ENCODE results near the gene BAZ2B. TPM values are rescaled to one million over a fixed set of nuclear protein-coding genes. Genes with fewer than 3 reads are reported as not detected.
A peak's percentile ranks its signal among the peaks of the same experiment; 100 is the strongest.
"Not testable (repeated sequence)": the region's sequence is repeated elsewhere in the genome, so short reads cannot be mapped to it uniquely, and the experiment has no call there.

BAZ2B gene
- total RNA-seq, 1 experiment from 2014 or later: 47.6 TPM

DNA sequence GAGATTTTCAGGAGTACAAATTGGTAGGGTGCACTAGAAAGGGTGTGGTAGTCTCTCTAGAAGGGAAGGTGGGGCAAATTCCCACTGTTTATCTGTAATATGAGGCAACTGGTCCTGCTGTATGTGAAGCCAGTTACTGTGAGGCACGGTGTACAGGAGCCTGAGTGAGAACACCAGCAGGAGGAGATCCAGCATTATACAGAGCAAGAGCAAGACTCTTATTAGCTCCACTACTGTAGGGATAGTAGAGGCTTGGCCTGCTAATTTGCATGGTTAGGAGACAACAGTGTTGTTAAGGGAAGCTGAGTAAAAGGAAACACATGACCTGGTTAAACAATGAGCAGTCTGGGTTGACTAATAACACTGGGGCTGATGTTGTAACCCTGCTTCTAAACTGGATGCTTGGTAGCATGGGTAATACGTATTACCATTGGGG is 253.5 kb downstream of the BAZ2B start:
- BruUV-seq (replicated peaks): no TSS peak
- H3K9me3 ChIP-seq (ENCODE audit: low read depth, low read length, poor library complexity, severe bottlenecking): no peaks in the 10 kb centered on the region
- POLR2A ChIA-PET (ENCODE audit: low non-redundant PET): no interaction called here
- H3K27ac ChIP-seq (ENCODE audit: low read depth, low read length, poor library complexity, severe bottlenecking): no peak overlapping the region
- no peaks in the 10 kb centered on the region for H3K36me3 ChIP-seq (ENCODE audit: insufficient read depth, low read length, poor library complexity, severe bottlenecking)
- no peak overlapping the region for H3K4me3 ChIP-seq (ENCODE audit: low read depth, low read length, poor library complexity, severe bottlenecking)
- CTCF ChIA-PET: no interaction called here
- H3K27me3 ChIP-seq (replicated peaks; ENCODE audit: insufficient read depth, low read depth, low read length, poor library complexity): no peaks in the 10 kb centered on the region
- TF ChIP-seq EZH2 (IDR thresholded peaks at IDR 0.05; ENCODE audit: borderline replicate concordance, low read depth, low read length, poor library complexity, severe bottlenecking): no peak
- DNase-seq (ENCODE audit: low spot score): peak; percentile 3
- no peaks in the 10 kb centered on the region for H3K4me1 ChIP-seq (ENCODE audit: insufficient read depth, low read length, poor library complexity, severe bottlenecking)
- intact Hi-C loops (cut with micrococcal nuclease; ENCODE audit: unreplicated experiment): no loop called here

DNA sequence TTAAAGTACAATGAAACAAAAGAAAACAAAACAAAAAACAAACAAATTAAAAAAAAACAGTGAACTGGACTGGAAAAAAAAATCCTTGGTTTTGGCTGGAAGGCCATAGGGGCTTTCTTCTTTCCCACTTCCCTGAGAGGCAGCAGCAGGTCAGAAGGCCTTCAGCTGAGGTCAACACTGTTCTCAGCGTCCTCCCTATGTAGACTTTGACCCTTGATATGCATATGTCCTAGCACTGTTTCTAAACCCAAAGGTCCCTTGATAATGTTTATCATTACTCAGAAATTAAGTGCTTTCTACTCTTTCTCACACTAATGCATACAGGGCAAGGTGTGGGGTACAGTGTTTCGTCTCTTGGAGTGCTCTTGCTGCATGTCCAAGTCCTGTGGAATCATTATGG is 254.3 kb downstream of the BAZ2B start:
- Histone ChIP-seq H3K36me3 (ENCODE audit: insufficient read depth, low read length, poor library complexity, severe bottlenecking) (no peaks in the 10 kb centered on the region), H3K27ac (ENCODE audit: low read depth, low read length, poor library complexity, severe bottlenecking) (no peak overlapping the region), H3K4me3 (ENCODE audit: low read depth, low read length, poor library complexity, severe bottlenecking) (no peak overlapping the region), H3K4me1 (ENCODE audit: insufficient read depth, low read length, poor library complexity, severe bottlenecking) (no peaks in the 10 kb centered on the region), H3K9me3 (ENCODE audit: low read depth, low read length, poor library complexity, severe bottlenecking) (no peaks in the 10 kb centered on the region), H3K27me3 (replicated peaks; ENCODE audit: insufficient read depth, low read depth, low read length, poor library complexity) (no peaks in the 10 kb centered on the region)
- CTCF ChIA-PET: no interaction called here
- TF ChIP-seq EZH2 (IDR thresholded peaks at IDR 0.05; ENCODE audit: borderline replicate concordance, low read depth, low read length, poor library complexity, severe bottlenecking): no peak
- TF ChIP-seq, protein P1, sequence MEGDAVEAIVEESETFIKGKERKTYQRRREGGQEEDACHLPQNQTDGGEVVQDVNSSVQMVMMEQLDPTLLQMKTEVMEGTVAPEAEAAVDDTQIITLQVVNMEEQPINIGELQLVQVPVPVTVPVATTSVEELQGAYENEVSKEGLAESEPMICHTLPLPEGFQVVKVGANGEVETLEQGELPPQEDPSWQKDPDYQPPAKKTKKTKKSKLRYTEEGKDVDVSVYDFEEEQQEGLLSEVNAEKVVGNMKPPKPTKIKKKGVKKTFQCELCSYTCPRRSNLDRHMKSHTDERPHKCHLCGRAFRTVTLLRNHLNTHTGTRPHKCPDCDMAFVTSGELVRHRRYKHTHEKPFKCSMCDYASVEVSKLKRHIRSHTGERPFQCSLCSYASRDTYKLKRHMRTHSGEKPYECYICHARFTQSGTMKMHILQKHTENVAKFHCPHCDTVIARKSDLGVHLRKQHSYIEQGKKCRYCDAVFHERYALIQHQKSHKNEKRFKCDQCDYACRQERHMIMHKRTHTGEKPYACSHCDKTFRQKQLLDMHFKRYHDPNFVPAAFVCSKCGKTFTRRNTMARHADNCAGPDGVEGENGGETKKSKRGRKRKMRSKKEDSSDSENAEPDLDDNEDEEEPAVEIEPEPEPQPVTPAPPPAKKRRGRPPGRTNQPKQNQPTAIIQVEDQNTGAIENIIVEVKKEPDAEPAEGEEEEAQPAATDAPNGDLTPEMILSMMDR (conservative IDR thresholded peaks at IDR 0.05; ENCODE audit: low read depth, low read length): no peak
- DNase-seq (ENCODE audit: low spot score): no peak
- POLR2A ChIA-PET (ENCODE audit: low non-redundant PET): no interaction called here
- intact Hi-C loops (cut with micrococcal nuclease; ENCODE audit: unreplicated experiment): no loop called here
- BruUV-seq (replicated peaks): no TSS peak

DNA sequence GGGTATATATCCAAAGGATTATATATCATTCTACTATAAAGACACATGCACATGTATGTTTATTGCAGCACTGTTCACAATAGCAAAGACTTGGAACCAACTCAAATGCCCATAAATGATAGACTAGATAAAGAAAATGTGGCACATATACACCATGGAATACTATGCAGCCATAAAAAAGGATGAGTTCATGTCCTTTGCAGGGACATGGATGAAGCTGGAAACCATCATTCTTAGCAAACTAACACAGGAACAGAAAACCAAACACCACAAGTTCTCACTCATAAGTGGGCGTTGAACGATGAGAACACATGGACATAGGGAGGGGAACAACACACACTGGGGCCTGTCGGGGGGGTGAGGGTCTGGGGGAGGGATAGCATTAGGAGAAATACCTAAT is 254.7 kb downstream of the BAZ2B start:
- CTCF ChIA-PET; H3K4me3 ChIP-seq (ENCODE audit: low read depth, low read length, poor library complexity, severe bottlenecking); H3K36me3 ChIP-seq (ENCODE audit: insufficient read depth, low read length, poor library complexity, severe bottlenecking); POLR2A ChIA-PET (ENCODE audit: low non-redundant PET); DNase-seq (ENCODE audit: low spot score); H3K27ac ChIP-seq (ENCODE audit: low read depth, low read length, poor library complexity, severe bottlenecking); H3K9me3 ChIP-seq (ENCODE audit: low read depth, low read length, poor library complexity, severe bottlenecking); BruUV-seq (replicated peaks); H3K27me3 ChIP-seq (replicated peaks; ENCODE audit: insufficient read depth, low read depth, low read length, poor library complexity); H3K4me1 ChIP-seq (ENCODE audit: insufficient read depth, low read length, poor library complexity, severe bottlenecking); intact Hi-C loops (cut with micrococcal nuclease; ENCODE audit: unreplicated experiment): not testable (repeated sequence)

DNA sequence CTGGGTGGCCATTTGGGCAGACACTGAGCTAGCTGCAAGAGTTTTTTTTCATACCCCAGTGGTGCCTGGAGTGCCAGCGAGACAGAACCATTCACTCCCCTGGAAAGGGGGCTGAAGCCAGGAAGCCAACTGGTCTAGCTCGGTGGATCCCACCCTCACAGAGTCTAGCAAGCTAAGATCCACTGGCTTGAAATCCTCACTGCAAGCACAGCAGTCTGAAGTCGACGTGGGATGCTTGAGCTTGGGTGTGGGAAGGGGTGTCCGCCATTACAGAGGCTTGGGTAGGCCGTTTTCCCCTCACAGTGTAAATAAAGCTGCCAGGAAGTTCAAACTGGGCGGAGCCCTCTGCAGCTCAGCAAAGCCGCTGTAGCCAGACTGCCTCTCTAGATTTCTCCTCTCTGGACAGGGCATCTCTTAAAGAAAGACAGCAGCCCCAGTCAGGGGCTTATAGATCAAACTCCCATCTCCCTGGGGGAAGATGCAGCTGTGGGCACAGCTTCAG is 260.2 kb downstream of the BAZ2B start:
- TF ChIP-seq EZH2 (IDR thresholded peaks at IDR 0.05; ENCODE audit: borderline replicate concordance, low read depth, low read length, poor library complexity, severe bottlenecking): no peak
- TF ChIP-seq, protein P1 (conservative IDR thresholded peaks at IDR 0.05; ENCODE audit: low read depth, low read length): no peak
- no peaks in the 10 kb centered on the region for H3K9me3 ChIP-seq (ENCODE audit: low read depth, low read length, poor library complexity, severe bottlenecking)
- intact Hi-C loops (cut with micrococcal nuclease; ENCODE audit: unreplicated experiment): no loop called here
- no peak for DNase-seq (ENCODE audit: low spot score)
- no peak overlapping the region for H3K4me3 ChIP-seq (ENCODE audit: low read depth, low read length, poor library complexity, severe bottlenecking)
- H3K27ac ChIP-seq (ENCODE audit: low read depth, low read length, poor library complexity, severe bottlenecking): no peak overlapping the region
- H3K4me1 ChIP-seq (ENCODE audit: insufficient read depth, low read length, poor library complexity, severe bottlenecking): no peaks in the 10 kb centered on the region
- no peaks in the 10 kb centered on the region for H3K36me3 ChIP-seq (ENCODE audit: insufficient read depth, low read length, poor library complexity, severe bottlenecking)
- no TSS peak for BruUV-seq (replicated peaks)
- no peaks in the 10 kb centered on the region for H3K27me3 ChIP-seq (replicated peaks; ENCODE audit: insufficient read depth, low read depth, low read length, poor library complexity)
- POLR2A ChIA-PET (ENCODE audit: low non-redundant PET): no interaction called here
- CTCF ChIA-PET: no interaction called here
